KMS-11 (cell line): ENCODE measurements around the gene C16orf89.

Source experiments
- H2AFZ ChIP-seq: fragments of 200-600 bp; sonication (generic); 2 replicates; pipeline ENCODE4 v1.6.1; 2016; ENCODE audit warnings: antibody characterized with exemption, mixed run types, low read depth
- H3K27ac ChIP-seq: fragments of 200-600 bp; sonication (generic); 2 replicates; pipeline ENCODE4 v1.6.1; 2016; ENCODE audit warnings: mild to moderate bottlenecking, mixed run types
- H3K27me3 ChIP-seq: fragments of 200-600 bp; sonication (generic); 2 replicates; pipeline ENCODE4 v1.6.1; 2017; ENCODE audit warnings: mild to moderate bottlenecking, low read depth, mixed run types, moderate library complexity; ENCODE audit not compliant: insufficient read depth
- H3K36me3 ChIP-seq: fragments of 200-600 bp; sonication (generic); 2 replicates; pipeline ENCODE4 v1.6.1; 2017; ENCODE audit warnings: mild to moderate bottlenecking, mixed run types; ENCODE audit not compliant: insufficient read depth
- H3K4me1 ChIP-seq: fragments of 200-600 bp; sonication (generic); 2 replicates; pipeline ENCODE4 v1.6.1; 2016; ENCODE audit warnings: mild to moderate bottlenecking, low read depth, mixed run types; ENCODE audit not compliant: poor library complexity, severe bottlenecking
- H3K4me2 ChIP-seq: fragments of 200-600 bp; sonication (generic); 2 replicates; pipeline ENCODE4 v1.7.0; 2016; ENCODE audit warnings: mild to moderate bottlenecking, mixed run types
- H3K4me3 ChIP-seq: fragments of 200-600 bp; sonication (generic); IDR thresholded peaks from 2 replicates; pipeline ENCODE4 v1.6.1; 2017; ENCODE audit warnings: low read depth, low read length, mixed read lengths; ENCODE audit not compliant: insufficient read depth
- H3K79me2 ChIP-seq: fragments of 200-600 bp; sonication (generic); 2 replicates; pipeline ENCODE4 v1.6.1; 2016; ENCODE audit warnings: low read depth, mixed run types; ENCODE audit not compliant: insufficient read depth
- H3K9ac ChIP-seq: fragments of 200-600 bp; sonication (generic); 2 replicates; pipeline ENCODE4 v1.6.1; 2016; ENCODE audit warnings: mild to moderate bottlenecking, mixed run types
- H4K20me1 ChIP-seq: fragments of 200-600 bp; sonication (generic); 2 replicates; pipeline ENCODE4 v1.6.1; 2016; ENCODE audit warnings: mild to moderate bottlenecking, mixed run types; ENCODE audit not compliant: insufficient read depth
- CTCF ChIP-seq: fragments of 200-600 bp; sonication (generic); conservative IDR thresholded peaks from 2 replicates; pipeline ENCODE4 v1.6.1; 2017; ENCODE audit warnings: low read depth, mild to moderate bottlenecking, antibody characterized with exemption, low read length, moderate library complexity, mixed read lengths

C16orf89 gene

GRCh38 chr16:5007256-5007655 lies 58.5 kb downstream of the C16orf89 start:
- Histone ChIP-seq H2AFZ (no peak overlapping the region), H3K27me3 (peaks cover 28% of the 10 kb centered on the region), H3K4me3 (no peak overlapping the region), H3K4me1 (no peaks in the 10 kb centered on the region), H3K79me2 (no peaks in the 10 kb centered on the region), H3K36me3 (no peaks in the 10 kb centered on the region), H3K4me2 (no peak overlapping the region), H3K9ac (no peak overlapping the region), H3K27ac (no peak overlapping the region), H4K20me1 (no peaks in the 10 kb centered on the region)
- TF ChIP-seq CTCF: no peak

- H3K4me2 ChIP-seq: no peak overlapping the region
- peaks cover 26% of the 10 kb centered on the region for H3K27me3 ChIP-seq
- no peak overlapping the region for H2AFZ ChIP-seq
- H3K79me2 ChIP-seq: no peaks in the 10 kb centered on the region
- H3K9ac ChIP-seq: no peak overlapping the region
- no peaks in the 10 kb centered on the region for H3K4me1 ChIP-seq
- no peaks in the 10 kb centered on the region for H4K20me1 ChIP-seq
- no peak overlapping the region for H3K27ac ChIP-seq
- no peaks in the 10 kb centered on the region for H3K36me3 ChIP-seq
- TF ChIP-seq CTCF: no peak
- H3K4me3 ChIP-seq: no peak overlapping the region
Measured at GRCh38 chr16:5006348-5007193, 59.2 kb downstream of the C16orf89 start.

GRCh38 chr16:5005916-5006315 lies 59.8 kb downstream of the C16orf89 start:
- H2AFZ ChIP-seq: no peak overlapping the region
- no peak for TF ChIP-seq CTCF
- peaks cover 20% of the 10 kb centered on the region for H3K27me3 ChIP-seq
- no peak overlapping the region for H3K4me3 ChIP-seq
- no peaks in the 10 kb centered on the region for H3K4me1 ChIP-seq
- no peaks in the 10 kb centered on the region for H3K79me2 ChIP-seq
- no peak overlapping the region for H3K4me2 ChIP-seq
- no peaks in the 10 kb centered on the region for H3K36me3 ChIP-seq
- H4K20me1 ChIP-seq: no peaks in the 10 kb centered on the region
- H3K27ac ChIP-seq: no peak overlapping the region
- no peak overlapping the region for H3K9ac ChIP-seq

GRCh38 chr16:5004311-5004710 lies 61.4 kb downstream of the C16orf89 start:
- no peaks in the 10 kb centered on the region for H3K79me2 ChIP-seq
- peaks cover 11% of the 10 kb centered on the region for H3K27me3 ChIP-seq
- TF ChIP-seq CTCF: no peak

More at GRCh38 chr16:5004311-5004710, 61.4 kb downstream of the C16orf89 start:
- Histone ChIP-seq H2AFZ (no peak overlapping the region), H3K4me1 (no peaks in the 10 kb centered on the region), H4K20me1 (no peaks in the 10 kb centered on the region), H3K4me3 (no peak overlapping the region), H3K27ac (no peak overlapping the region), H3K9ac (no peak overlapping the region), H3K36me3 (no peaks in the 10 kb centered on the region), H3K4me2 (no peak overlapping the region)
